ENCODE results near the gene CLEC7A. TPM values are rescaled to one million over a fixed set of nuclear protein-coding genes. Genes with fewer than 3 reads are reported as not detected.

The CLEC7A gene
- polyA plus RNA-seq, 2 of the 4 experiments (the other 2 are of a cell fraction) = not detected

GRCh38 chr12:10101648-10102220, 28.3 kb downstream of the CLEC7A start (continued):
- TF ChIP-seq KDM1A (IDR thresholded peaks at IDR 0.05; ENCODE audit: low read depth) = no peak

DNA sequence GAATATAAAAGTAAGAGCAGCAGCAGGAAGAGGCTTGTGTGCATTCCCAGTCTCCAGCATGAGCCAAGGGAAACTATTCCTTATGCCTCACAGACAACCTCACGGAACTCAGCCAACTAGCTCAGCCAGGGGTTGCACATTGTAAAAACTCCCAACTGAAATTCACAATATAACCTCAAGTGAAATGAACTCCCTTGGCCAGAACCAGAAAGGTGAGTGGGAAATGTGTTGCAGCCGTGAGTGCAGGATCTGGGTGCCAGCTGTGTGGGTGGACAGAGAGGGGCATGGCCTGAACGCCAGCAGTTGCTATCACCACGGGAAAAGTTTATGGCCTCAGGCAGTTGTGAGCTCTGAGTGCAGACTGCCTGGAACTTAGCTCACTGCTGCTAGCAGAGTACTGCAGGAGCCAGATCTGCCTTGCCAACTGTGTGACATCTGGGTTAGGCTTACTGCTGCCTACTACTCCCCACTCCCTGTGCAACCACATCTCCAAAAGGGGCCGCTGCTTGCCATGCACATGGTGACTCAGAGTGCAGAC, 28.9 kb downstream of the CLEC7A start:
- WGBS (ENCODE audit: missing lambda C conversion rate) = 50% methylated on average over 5 of the region's 5 CpGs
- Histone ChIP-seq H3K27ac (no peak overlapping the region), H3K4me1 (no peaks in the 10 kb centered on the region), H3K4me2 (no peak overlapping the region), H3K4me3 (no peak overlapping the region), H3K9me3 (no peaks in the 10 kb centered on the region; the same call in 2 of the 3 replicates)
- FAIRE-seq (no peak), DNase-seq (ENCODE audit: low read depth in 1 of 2, low spot score in 1 of 2) (no peak), ATAC-seq (peak in 1 of 2 experiments; percentile 27; a peak in 1 of 6 replicates)
- TF ChIP-seq HOXB13 (CRISPR knock-in tag; IDR thresholded peaks at IDR 0.05; ENCODE audit: low read depth) (no peak), HDAC2 (IDR thresholded peaks at IDR 0.05) (no peak)
- ChIA-PET POLR2A (no interaction called here), CTCF (interaction anchor here (1.7 to 2.4 kb wide), 4 partner anchors 11 to 350 kb away, joined by 4 to 7 read pairs (median 6); partner anchors contain the start of gene CLEC12B)

DNA sequence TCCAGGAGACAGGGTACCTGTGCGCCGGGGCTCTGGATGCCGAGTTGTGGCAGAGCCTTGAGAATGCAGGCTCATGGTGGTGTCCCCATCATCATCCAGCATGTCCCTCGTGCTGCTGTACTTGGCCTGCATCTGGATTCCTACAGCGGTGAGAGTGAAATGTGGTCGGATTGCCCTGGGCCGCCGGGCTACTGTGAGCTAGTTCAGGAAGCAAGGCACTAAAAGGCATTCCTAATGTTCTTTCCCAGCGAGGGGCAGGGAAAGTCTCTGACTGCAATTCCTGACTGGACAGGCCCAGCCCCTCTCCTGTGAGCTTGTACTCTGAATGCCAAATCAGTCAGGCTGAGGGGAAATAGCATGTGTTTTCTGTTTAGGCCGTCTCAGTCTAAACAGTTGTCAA, 31.2 kb downstream of the CLEC7A start, which contains the start of gene CLEC1A:
CLEC1A (minus strand) TSS at position 195 of the 400 bp plus-strand sequence; CDS start at position 132, 63 bp downstream.
- H3K9me3 ChIP-seq = no peaks in the 10 kb centered on the region
- no peaks in the 10 kb centered on the region for H3K4me1 ChIP-seq
- 46% methylated on average over 10 of the region's 10 CpGs for WGBS (ENCODE audit: missing lambda C conversion rate)
- no peak within 1 kb of the TSS for H3K4me2 ChIP-seq
- TF ChIP-seq JUNB (IDR thresholded peaks at IDR 0.05) (no peak), EP300 (IDR thresholded peaks at IDR 0.05) (no peak), RFX5 (IDR thresholded peaks at IDR 0.05) (no peak), HDAC2 (IDR thresholded peaks at IDR 0.05) (no peak), NR3C1 (IDR thresholded peaks at IDR 0.05) (no peak), HOXB5 (CRISPR knock-in tag; IDR thresholded peaks at IDR 0.05) (no peak), JUN (IDR thresholded peaks at IDR 0.05) (no peak), ZC3H11A (IDR thresholded peaks at IDR 0.05) (no peak), TP53 (CRISPR knock-in tag; IDR thresholded peaks at IDR 0.05) (no peak), KDM5A (IDR thresholded peaks at IDR 0.05) (no peak), HOXB13 (CRISPR knock-in tag; IDR thresholded peaks at IDR 0.05; ENCODE audit: low read depth) (no peak)
- TF ChIP-seq, protein P1, sequence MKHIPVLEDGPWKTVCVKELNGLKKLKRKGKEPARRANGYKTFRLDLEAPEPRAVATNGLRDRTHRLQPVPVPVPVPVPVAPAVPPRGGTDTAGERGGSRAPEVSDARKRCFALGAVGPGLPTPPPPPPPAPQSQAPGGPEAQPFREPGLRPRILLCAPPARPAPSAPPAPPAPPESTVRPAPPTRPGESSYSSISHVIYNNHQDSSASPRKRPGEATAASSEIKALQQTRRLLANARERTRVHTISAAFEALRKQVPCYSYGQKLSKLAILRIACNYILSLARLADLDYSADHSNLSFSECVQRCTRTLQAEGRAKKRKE (CRISPR knock-in tag; IDR thresholded peaks at IDR 0.05; ENCODE audit: low read depth) = no peak
- H3K27ac ChIP-seq = no peak within 1 kb of the TSS
- CTCF ChIA-PET = interaction anchor here (0.6 kb wide), 1 partner anchor 1203 kb away, joined by 4 read pairs; no protein-coding TSS in a partner anchor
- ATAC-seq (no peak; a peak in 1 of 6 replicates), FAIRE-seq (no peak), DNase-seq (ENCODE audit: low read depth in 1 of 2, low spot score in 1 of 2) (no peak)
- H3K4me3 ChIP-seq = no peak within 1 kb of the TSS
- POLR2A ChIA-PET = no interaction called here

GRCh38 chr12:10097521-10097920, 32.5 kb downstream of the CLEC7A start:
- Histone ChIP-seq H3K4me3 (no peak overlapping the region), H3K4me1 (no peaks in the 10 kb centered on the region), H3K9me3 (no peaks in the 10 kb centered on the region), H3K27ac (no peak overlapping the region), H3K4me2 (no peak overlapping the region)
- ChIA-PET CTCF (interaction anchor here (0.8 to 1.3 kb wide), 3 partner anchors 30 to 56 kb away, joined by 3 to 4 read pairs (median 3); no protein-coding TSS in a partner anchor), POLR2A (no interaction called here)
- FAIRE-seq (no peak), ATAC-seq (no peak), DNase-seq (ENCODE audit: low read depth in 1 of 2, low spot score in 1 of 2) (no peak)
- no peak for TF ChIP-seq NFE2L2 (conservative IDR thresholded peaks at IDR 0.05; ENCODE audit: low read length)
- TF ChIP-seq BHLHE40 (IDR thresholded peaks at IDR 0.05; ENCODE audit: low read depth, low read length) = no peak
- TF ChIP-seq, protein P2, sequence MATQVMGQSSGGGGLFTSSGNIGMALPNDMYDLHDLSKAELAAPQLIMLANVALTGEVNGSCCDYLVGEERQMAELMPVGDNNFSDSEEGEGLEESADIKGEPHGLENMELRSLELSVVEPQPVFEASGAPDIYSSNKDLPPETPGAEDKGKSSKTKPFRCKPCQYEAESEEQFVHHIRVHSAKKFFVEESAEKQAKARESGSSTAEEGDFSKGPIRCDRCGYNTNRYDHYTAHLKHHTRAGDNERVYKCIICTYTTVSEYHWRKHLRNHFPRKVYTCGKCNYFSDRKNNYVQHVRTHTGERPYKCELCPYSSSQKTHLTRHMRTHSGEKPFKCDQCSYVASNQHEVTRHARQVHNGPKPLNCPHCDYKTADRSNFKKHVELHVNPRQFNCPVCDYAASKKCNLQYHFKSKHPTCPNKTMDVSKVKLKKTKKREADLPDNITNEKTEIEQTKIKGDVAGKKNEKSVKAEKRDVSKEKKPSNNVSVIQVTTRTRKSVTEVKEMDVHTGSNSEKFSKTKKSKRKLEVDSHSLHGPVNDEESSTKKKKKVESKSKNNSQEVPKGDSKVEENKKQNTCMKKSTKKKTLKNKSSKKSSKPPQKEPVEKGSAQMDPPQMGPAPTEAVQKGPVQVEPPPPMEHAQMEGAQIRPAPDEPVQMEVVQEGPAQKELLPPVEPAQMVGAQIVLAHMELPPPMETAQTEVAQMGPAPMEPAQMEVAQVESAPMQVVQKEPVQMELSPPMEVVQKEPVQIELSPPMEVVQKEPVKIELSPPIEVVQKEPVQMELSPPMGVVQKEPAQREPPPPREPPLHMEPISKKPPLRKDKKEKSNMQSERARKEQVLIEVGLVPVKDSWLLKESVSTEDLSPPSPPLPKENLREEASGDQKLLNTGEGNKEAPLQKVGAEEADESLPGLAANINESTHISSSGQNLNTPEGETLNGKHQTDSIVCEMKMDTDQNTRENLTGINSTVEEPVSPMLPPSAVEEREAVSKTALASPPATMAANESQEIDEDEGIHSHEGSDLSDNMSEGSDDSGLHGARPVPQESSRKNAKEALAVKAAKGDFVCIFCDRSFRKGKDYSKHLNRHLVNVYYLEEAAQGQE (IDR thresholded peaks at IDR 0.05) = no peak
- no peak for TF ChIP-seq PHF8 (IDR thresholded peaks at IDR 0.05; ENCODE audit: borderline replicate concordance, low read depth)
- no peak for TF ChIP-seq JUNB (IDR thresholded peaks at IDR 0.05)
- WGBS (ENCODE audit: missing lambda C conversion rate) = 17% methylated on average over 3 of the region's 3 CpGs
